SK-N-DZ (cell line): Measurements from ENCODE around the gene SLIT1.

Experiments used
- DNase-seq: peaks from one replicate; pipeline ENCODE4 v3.0.0-alpha.2; 2015; ENCODE audit warnings: low spot score

SLIT1 gene

DNA sequence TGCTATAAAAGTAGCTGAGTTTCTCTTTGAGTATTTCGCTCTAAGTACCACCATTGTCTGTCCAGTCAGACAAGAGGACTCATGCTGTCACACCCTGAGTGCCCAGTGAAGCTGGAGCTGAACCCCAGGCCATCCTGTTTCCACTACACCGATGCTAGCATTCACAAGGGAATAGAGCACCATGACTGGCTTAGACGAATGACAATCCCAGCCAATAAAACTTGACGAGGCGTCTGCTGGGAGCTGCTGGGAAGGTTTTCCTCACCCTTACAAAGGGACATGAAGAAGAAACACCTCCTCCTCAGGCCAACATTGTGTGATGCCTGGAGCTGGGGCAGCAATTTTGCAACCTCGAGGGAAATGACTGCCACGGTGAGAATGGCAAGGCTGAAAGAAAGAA is 17.5 kb upstream of the SLIT1 start:
- DNase-seq: no peak

DNA sequence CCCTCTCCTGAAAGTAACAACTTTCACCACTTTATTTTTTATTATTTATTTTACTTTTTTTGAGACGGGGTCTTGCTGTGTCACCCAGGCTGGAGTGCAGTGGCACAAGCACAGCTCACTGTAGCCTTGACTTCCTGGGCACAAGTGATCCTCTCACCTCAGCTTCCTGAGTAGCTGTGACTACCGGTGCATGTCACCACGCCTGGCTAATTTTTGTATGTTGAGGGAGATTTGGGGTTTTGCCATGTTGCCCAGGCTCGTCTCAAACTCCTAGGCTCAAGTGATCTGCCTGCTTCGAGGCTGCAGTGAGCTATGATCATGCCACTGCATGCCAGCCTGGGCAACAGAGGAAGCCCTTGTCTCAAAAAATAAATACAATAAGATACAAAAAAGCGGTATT is 14.9 kb upstream of the SLIT1 start:
- no peak for DNase-seq

DNA sequence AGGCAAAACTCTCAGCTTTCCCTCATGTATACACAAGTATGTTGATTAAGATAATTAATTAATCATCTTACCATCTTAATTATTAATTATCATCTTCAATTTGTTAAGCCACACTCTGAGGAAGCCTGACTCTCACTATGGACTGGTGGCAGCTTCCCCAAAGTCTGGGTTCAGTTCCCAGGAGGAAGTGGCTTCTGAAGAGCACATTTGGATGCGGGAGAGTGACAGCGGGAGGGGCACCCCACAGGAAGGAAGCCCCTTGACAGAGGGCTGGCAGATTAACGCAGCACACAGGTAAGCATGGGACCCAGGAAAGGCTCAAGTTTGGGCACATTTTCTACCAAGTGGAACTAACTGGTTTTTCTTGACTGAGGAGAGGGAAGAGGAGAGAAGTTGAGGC is 13.4 kb upstream of the SLIT1 start:
- DNase-seq: no peak

DNA sequence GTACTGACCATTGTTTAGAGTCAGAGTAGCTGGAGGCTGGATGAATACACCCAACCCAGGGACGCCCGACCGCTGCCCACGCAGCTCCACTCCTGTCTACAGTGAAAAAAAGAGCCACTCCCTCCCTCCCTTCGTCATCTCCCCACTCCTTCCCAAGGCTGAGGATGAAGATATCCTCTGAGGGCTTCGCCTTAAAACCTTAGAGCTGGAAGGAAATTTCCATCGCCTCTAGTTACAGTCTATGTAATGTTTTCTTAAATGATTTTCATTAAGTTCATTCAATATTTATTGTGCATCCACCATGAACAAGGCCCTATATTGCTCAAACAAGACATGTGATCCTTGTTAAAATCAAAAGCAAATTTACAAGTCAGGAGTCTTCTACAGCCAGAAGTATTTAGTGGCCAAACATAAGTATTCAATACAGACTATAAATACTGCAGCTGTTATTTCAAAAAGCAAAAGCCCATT is 11.3 kb upstream of the SLIT1 start:
- no peak for DNase-seq

DNA sequence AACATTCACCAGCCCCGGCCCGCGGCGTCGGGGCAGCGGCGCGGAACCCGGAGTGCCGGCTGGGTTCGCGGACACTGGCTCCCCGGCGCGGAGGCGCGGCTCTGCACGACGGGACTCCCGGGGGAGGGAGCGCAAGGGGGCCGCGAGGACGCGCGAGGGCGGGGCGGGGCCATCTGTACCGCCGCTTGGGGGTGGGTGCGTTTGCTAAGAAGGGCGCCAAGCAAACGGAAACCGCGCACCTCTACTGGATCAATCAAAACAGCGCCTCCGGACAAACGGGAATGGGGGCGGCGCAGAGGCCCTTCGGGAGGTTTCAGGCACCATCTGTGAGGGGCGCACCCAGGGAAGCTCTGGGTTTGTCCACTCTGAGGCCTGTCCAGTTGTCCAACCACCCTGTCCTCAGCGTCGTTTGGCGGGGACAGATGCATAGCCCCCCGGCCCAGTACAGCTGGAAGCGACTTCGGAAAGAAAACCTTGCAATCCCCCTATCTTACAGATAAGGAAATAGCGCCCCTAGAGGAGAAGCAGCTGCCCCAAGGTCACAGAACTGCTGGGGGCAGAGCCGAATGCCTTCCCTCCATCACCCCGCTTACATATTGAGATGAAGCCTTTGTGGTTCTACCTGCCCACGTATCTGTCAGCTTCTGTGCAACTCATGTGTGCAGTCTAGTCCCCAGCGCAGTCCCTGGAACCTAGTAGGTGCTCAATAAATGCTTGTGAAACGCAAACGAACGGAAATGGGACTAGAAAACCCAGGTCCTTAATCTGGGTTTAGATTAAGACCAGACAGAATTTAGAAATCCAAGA is 10.7 kb upstream of the SLIT1 start:
- DNase-seq: peak; percentile 76

DNA sequence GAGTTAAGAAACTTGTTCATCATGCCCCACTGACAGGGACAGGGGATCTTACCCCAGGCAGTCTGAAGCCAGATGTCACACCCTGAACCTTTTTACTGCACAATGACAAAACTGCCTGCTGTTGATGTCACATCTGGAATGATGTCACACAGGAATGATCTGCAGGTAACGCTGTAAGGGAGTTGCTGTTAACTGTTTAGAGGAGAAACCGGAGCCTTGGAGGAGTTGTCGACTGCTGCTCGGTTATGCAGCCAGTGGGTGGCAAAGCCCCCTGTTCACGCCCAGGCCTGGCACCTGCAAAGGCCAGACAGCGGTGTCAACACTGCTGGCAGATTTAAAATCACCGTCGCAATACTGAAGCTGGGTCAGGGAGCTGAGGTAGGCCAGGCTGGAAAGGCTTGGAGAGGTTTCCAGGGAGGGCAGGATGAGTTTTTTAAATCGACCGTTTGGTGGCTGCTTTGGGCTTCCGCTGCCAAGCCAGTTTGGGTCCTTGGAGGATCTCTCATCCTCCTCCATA is 10.0 kb upstream of the SLIT1 start:
- DNase-seq: no peak

DNA sequence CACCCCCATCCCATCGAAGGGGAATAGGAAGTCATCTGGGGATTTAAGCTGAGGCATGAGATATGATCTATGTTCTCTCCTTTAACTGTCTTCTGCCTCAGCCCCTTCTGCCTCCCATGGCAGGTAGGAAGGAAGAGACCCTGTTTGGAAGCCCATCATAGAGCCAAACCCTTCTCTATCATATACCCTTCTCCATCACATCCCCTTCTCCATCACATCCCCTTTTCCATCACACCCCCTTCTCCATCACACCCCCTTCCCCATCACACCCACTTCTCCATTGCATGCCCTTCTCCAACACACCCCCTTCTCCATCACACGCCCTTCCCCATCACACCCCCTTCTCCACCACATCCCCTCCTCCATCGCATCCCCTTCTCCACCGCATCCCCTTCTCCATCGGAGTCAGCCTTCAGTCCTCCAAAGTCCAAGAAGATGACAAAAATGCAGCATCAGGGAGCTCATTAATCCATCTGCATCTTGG is 7.2 kb upstream of the SLIT1 start:
- no peak for DNase-seq

DNA sequence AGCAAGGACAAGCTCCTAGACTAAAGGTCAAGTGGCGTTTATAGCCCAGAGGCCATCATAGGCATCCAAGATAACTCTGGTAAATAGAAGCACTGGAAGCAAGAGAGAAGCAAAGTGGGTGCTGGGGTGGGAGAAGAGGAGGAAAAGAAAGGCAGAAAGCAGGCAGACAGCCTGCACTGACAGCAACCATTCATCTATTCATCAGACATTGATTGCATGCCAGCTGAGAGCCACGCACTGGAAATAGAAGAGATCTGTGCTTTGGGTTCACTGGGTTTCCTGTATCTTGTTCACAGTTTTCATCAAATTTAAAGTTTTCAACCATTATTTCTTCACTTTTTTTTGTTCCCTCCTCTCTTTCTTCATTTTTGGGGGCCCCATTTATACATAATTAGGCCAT is 4.7 kb upstream of the SLIT1 start:
- DNase-seq: no peak

DNA sequence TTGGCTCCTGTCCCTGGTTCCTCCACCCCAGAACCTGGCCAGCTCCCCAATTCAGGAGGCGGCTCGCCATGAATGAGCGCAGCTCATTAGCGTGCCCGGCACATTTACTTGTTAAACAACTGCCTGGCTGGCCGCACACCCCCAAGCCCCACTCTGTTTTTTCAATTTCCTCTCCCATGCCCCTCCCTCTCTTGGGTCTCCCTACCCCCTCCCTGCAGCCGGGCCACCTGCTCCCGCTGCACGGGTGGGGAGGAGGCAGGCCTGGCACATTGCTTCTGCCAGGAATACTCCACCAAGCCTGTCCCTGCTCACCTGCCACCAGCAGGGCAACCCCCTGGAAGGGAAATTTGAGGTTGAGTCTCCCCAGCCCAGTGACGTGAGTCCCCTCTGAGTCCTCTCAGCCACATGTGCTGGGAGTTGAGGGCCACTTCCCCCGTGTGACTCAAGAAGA is 2.5 kb upstream of the SLIT1 start:
- DNase-seq: no peak

DNA sequence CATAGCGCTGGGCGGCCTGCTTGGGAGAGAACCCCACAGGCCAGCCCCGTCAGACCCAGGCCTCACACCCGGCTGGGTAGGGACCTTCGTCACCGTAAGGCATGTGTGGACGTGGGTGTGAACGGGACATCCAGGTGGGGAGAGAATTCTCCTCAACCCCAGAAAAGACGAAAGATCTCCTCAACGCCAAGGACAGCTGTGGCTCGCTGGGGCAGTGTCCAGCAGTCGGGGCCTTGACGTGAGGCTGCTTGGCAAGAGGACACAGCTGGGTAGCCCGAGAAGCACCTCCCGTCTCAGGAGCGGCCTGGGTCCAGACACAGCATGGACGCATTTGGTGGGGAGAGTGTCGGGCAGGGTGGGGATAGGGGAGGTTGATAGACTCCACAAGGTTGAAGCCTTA is 1.2 kb upstream of the SLIT1 start:
- no peak for DNase-seq

DNA sequence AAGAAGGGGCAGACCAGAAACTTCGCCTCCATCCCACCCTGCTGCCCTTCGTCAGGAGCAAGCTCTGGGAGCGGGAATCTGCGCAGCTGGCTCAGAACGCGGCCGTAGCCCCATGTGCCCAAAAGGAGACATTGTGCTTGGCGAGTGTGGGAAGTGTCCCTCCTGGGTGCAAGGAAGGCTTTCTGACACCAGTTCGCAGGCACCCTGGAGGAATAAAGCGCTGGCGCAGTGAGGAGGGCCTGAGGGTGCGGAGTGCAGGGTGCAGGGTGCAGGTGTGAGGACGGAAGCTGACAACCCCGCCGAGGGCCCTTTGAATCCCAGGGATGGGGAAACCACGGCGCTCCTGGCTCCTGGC is 811 bp downstream of the SLIT1 start:
- no peak for DNase-seq

DNA sequence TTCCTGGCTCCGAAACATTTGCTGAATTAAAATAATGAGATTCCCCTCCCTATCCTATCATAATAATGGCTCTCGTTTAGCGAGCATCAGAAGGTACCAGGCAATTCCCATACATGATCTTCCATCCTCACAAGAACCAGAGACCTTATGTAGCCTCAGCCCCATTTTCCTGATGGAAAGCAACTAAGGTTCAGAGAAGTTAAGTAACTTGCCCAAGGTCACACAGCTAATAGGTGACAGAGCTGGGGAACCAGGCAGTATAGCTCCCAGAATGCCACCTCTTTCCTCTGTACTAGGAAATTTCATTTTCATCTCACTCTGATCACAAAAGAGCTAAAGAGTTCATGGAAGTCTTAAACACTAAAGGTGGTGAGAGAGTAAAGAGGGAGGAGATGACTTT is 2.4 kb downstream of the SLIT1 start:
- no peak for DNase-seq

DNA sequence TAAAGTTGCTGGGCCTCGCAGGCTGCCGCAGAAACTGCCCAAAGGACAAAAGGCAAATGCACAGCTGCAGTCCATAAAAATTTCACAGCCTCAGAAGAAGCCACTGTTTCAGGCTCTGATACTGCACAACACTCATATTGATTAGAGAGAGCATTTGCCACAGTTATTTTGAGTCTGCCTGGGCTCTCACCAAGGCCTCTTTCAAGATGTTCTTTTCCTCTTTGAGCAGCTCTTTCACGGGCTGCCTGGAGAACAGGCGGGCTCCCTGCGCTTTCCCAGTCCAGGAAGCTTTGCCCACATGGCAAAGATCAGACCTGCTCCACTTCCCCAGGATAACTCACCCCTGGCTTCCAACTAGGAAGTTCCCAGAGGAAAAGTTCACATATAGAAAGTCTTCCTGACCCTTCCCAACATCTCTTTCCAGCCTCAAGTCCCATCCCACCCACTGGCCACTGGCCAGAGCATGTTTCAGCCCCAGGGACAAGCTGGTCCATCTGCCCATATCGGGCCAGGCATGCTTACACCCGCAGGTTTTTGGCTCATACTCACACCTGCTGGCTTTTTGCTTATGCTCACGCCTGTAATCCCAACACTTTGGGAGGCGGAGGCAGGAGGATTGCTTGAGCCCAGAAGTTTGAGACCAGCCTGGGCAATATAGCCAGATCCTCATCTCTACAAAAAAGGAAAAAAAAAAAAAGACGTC is 3.3 kb downstream of the SLIT1 start:
- DNase-seq: no peak

DNA sequence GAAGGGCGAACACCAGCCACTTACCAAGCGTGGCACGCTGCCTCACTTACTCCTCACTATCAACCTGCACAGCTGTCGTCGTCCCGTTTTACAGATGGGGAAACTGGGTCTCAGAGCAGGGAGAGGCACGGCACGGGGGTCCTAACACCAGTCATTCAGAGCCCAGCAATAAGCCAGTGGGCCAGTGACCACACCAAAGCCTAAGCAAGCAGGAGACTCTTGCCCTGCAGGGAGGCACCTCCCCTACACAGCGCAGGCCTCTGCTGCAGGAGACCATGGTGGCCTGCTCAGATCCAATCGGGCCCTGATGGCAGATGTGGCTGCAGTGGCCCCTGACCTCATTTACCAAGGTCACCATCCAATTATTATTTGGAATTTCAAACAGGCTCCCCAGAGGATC is 4.8 kb downstream of the SLIT1 start:
- DNase-seq: no peak

DNA sequence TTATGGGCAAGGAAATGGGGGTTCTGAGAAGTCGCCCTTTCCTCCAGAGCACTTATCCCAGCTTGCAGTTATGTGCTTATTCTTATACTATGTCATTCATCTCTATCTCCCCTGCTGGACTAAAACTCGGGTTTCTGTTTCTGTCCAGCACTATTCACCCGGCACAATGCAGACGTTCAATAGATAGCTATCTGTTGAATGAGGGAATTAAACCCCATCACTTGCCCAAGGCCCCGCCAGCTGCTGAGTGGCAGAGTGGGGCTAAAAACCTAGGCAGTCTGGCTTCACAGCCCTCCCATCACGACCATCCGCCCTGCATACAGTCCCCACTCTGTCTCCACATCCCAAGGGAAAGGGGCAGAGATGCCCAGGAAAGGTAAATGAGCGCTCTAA is 5.4 kb downstream of the SLIT1 start:
- no peak for DNase-seq

DNA sequence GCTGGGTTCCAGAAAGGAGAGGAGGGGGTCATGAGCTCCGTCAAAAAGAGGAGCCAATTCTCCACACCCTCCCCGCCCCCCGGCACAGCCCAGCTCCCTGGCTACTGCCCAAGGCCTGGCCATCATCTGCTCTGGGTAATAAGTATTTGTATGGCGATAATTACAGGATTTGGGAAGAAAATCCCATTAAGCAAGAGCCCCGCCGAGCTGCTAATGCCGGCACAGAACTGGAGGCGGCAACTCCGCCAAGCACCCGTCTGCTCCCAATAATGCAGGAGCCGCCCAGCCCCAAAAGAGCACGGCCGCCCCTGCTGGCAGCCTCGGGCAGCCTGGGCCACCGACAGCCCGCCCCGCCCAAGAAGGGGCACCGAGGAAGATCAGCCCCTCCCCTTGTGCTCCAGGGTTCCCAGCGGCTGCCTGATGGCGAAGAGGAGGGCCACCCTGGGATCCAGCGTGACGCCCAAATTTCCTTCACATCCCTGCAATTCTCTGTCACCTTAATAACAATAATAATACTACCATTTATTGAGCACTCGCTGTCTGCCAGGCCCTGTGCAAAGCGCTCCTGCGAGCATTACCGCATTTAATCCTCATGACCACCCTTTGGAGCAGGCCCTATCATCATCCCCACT is 5.9 kb downstream of the SLIT1 start:
- DNase-seq: no peak

DNA sequence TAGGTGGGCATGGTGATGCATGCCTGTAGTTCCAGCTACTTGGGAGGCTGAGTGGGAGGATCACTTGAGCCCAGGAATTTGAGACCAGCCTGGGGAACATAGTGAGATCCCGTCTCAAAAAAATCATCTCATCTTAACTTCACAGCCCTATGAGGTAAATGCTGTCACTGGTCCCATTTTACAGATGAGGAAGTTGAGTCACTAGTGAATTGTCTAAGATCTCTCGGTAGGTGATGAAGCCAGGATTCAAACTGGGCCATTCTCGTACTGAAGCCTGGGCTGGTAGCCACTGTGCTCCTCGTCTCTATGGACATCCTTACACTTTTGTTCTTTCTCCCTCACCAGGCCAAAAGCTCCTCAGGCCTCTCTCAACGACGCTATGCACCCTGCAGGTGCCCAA is 6.4 kb downstream of the SLIT1 start:
- no peak for DNase-seq

DNA sequence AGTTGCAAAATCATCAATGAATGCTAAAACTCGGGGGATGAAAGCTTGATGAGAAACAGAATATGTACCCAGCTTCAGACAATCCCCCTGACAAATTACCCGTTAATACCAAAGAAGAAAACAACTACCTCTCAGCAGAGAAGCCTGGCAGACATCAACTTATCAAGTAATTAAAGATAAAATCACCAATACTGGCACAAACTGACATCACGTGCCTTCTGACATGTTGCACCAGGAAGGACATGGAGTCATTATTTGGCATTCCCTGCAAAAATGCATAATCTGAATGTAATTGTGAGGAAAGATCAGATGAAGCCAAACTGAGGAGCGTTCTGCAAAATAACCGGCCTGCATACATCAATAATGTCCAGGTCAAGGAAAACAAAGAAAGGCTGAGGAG is 7.7 kb downstream of the SLIT1 start:
- DNase-seq: peak; percentile 29

DNA sequence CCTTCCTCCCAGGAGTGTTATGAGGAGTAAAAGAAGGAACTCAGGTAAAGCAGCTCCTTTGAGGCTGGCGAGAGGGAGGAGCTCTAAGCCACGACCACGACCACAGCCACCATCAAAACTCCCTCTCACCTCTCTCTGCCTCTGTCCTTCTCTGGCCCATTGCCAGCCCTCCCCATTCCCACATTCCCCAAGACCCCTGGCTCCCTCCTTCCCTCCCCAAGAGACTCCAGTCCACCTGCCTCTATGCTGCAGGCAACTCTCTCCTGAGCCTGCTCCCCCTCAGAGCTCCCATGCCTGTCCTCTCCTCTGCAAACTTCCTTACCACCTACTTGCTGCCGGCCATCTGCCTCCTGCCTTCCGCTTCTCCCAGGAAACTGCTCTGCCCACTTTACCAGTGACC is 9.5 kb downstream of the SLIT1 start:
- no peak for DNase-seq

DNA sequence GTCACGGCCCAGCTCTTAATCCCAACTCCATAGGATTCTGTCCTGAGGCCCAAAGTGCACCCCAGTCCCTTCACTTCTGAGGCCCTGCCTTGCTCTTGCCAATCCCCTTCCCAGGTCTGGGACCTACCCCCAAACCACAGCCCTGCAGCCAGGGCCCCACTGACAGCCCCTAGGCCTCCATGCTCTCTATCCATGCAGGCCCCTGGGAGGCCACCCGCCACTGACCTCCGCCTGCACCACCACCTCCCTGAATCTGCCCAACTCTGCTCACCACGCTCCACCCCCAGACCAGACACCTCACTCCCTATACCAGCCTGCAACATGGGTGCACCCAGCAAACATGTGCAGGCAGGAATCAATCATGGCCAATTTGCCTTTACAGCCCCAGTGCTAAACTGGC is 10.2 kb downstream of the SLIT1 start:
- DNase-seq: no peak

DNA sequence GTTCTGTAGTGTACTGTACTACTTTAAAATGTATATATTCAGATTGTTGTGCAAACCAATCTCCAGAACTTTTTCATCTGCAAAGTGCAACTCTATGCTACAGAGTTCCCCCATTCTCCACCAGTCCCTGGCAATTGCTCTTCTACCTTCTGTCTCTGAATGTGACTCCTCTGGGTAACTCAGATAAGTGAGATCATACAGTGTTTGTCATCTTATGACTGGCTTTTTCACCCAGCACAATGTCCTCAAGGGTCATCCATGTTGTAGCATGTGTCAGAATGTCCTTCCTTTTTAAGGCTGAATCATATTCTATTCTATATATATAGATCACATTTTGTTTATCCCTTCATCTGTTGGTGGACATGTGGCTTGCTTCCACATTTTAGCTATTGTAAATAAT is 10.8 kb downstream of the SLIT1 start:
- DNase-seq: no peak

DNA sequence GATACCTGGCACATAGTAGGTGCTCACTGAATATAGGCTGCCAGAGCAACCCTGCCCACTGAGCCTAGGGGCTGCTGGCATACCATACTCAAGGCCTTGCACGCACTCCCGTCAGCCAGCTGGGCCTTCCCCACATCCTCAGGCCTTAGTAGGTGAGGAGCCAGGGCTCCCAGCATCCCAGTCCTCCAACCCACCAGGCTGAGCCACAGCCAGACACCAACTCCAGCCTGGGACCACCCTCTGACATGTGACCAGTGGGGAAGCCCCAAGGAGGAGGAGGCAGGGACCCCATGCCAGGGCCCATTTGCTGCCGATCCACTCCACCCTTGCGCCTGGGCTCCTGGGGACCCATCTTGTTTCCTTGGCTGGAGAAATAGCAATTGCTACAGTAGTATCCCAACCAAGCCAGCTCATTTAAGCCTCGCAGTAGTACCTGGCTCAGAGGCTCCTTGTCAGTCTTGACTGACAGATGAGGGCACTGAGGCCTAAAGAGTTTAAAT is 11.4 kb downstream of the SLIT1 start:
- no peak for DNase-seq
